Endothelial cell (in vitro differentiated cells): ENCODE measurements around the gene PRPF38B. TPM values are rescaled to one million over a fixed set of nuclear protein-coding genes. Genes with fewer than 3 reads are reported as not detected.
"Not testable (repeated sequence)": the region's sequence is repeated elsewhere in the genome, so short reads cannot be mapped to it uniquely, and the experiment has no call there.

Experiments used
- DNase-seq: peaks from one replicate; pipeline ENCODE4 v3.0.0; 2021; ENCODE audit warnings: low spot score
- H3K27ac Mint-ChIP-seq: one replicate; pipeline ENCODE4 v1.8.0; 2021; ENCODE audit warnings: mixed read lengths, inconsistent platforms; ENCODE audit not compliant: unreplicated experiment
- H3K27me3 Mint-ChIP-seq: one replicate; pipeline ENCODE4 v1.8.0; 2021; ENCODE audit warnings: mild to moderate bottlenecking, moderate library complexity, mixed read lengths, inconsistent platforms; ENCODE audit not compliant: unreplicated experiment
- H3K36me3 Mint-ChIP-seq: one replicate; pipeline ENCODE4 v1.8.0; 2021; ENCODE audit warnings: mild to moderate bottlenecking, low read depth, mixed read lengths, inconsistent platforms; ENCODE audit not compliant: unreplicated experiment
- H3K4me1 Mint-ChIP-seq: one replicate; pipeline ENCODE4 v1.8.0; 2021; ENCODE audit warnings: mild to moderate bottlenecking, mixed read lengths, inconsistent platforms; ENCODE audit not compliant: unreplicated experiment
- H3K4me3 Mint-ChIP-seq: one replicate; pipeline ENCODE4 v1.8.0; 2021; ENCODE audit warnings: mild to moderate bottlenecking, mixed read lengths, inconsistent platforms; ENCODE audit not compliant: unreplicated experiment
- H3K9me3 Mint-ChIP-seq: one replicate; pipeline ENCODE4 v1.8.0; 2021; ENCODE audit warnings: mixed read lengths, inconsistent platforms; ENCODE audit not compliant: unreplicated experiment
- CTCF ChIP-seq: fragments of 200-600 bp; sonication (generic); IDR thresholded peaks from one replicate; pipeline ENCODE4 v1.5.0; 2021; ENCODE audit warnings: antibody characterized with exemption; ENCODE audit not compliant: unreplicated experiment
- total RNA-seq: library from RNA; stranded (reverse); fragmentation: NEBNext Ultra II Directional; extraction: Animal tissue kit (Norgen Biotek cat#: 25700); gene quantifications from one replicate; pipeline ENCODE4 v1.2.1, GENCODE V29; 2021; ENCODE audit not compliant: unreplicated experiment

Gene PRPF38B
- total RNA-seq, 1 donor from 2014 or later, result 54.3 TPM

GRCh38 chr1:108661030-108661609 is 31.0 kb upstream of the PRPF38B start, which contains the start of gene HENMT1:
TSS of gene HENMT1 (minus strand) at chr1:108661093. CDS start at chr1:108659884, 1,209 bp downstream.
- Mint-ChIP-seq H3K36me3 (peaks cover 4% of the 10 kb centered on the region), H3K27ac (peak within 1 kb of the TSS; percentile 72), H3K4me1 (no peaks in the 10 kb centered on the region), H3K9me3 (no peaks in the 10 kb centered on the region), H3K4me3 (peak within 1 kb of the TSS; percentile 76), H3K27me3 (peaks cover 2% of the 10 kb centered on the region)
- TF ChIP-seq CTCF, result no peak
- peak; percentile 55 for DNase-seq

GRCh38 chr1:108663074-108663473 is 29.0 kb upstream of the PRPF38B start:
- Mint-ChIP-seq H3K4me1 (no peaks in the 10 kb centered on the region), H3K36me3 (peaks cover 7% of the 10 kb centered on the region), H3K27ac (no peak overlapping the region), H3K27me3 (peaks cover 2% of the 10 kb centered on the region), H3K9me3 (no peaks in the 10 kb centered on the region), H3K4me3 (no peak overlapping the region)
- TF ChIP-seq CTCF, result no peak
- no peak for DNase-seq

- TF ChIP-seq CTCF, result no peak
- peaks cover 3% of the 10 kb centered on the region for H3K4me1 Mint-ChIP-seq
- no peak overlapping the region for H3K4me3 Mint-ChIP-seq
- no peaks in the 10 kb centered on the region for H3K9me3 Mint-ChIP-seq
- no peak for DNase-seq
- no peak overlapping the region for H3K27ac Mint-ChIP-seq
- H3K36me3 Mint-ChIP-seq, result peaks cover 7% of the 10 kb centered on the region
- peaks cover 2% of the 10 kb centered on the region for H3K27me3 Mint-ChIP-seq
Measured at GRCh38 chr1:108664481-108664880, 27.6 kb upstream of the PRPF38B start.

- TF ChIP-seq CTCF, result no peak
- no peak overlapping the region for H3K4me3 Mint-ChIP-seq
- H3K9me3 Mint-ChIP-seq, result no peaks in the 10 kb centered on the region
- H3K4me1 Mint-ChIP-seq, result peaks cover 3% of the 10 kb centered on the region
- no peak for DNase-seq
- no peak overlapping the region for H3K27ac Mint-ChIP-seq
- peaks cover 3% of the 10 kb centered on the region for H3K27me3 Mint-ChIP-seq
- peaks cover 5% of the 10 kb centered on the region for H3K36me3 Mint-ChIP-seq
Measured at GRCh38 chr1:108665067-108665466, 27.0 kb upstream of the PRPF38B start.

- Mint-ChIP-seq H3K36me3 (peaks cover 3% of the 10 kb centered on the region), H3K27me3 (peaks cover 4% of the 10 kb centered on the region), H3K4me3 (no peak overlapping the region), H3K4me1 (peaks cover 3% of the 10 kb centered on the region), H3K27ac (no peak overlapping the region), H3K9me3 (no peaks in the 10 kb centered on the region)
- no peak for DNase-seq
- TF ChIP-seq CTCF, result no peak
Measured at GRCh38 chr1:108665771-108666170, 26.3 kb upstream of the PRPF38B start.

GRCh38 chr1:108667422-108667821 is 24.7 kb upstream of the PRPF38B start:
- H3K4me1 Mint-ChIP-seq, H3K4me3 Mint-ChIP-seq, H3K9me3 Mint-ChIP-seq, H3K27ac Mint-ChIP-seq, H3K27me3 Mint-ChIP-seq, DNase-seq, H3K36me3 Mint-ChIP-seq: not testable (repeated sequence)
